ENCODE results near the gene TNPO3. TPM values are rescaled to one million over a fixed set of nuclear protein-coding genes. Genes with fewer than 3 reads are reported as not detected.

The TNPO3 gene
- total RNA-seq, 1 experiment from 2014 or later, result 59.2 TPM

DNA sequence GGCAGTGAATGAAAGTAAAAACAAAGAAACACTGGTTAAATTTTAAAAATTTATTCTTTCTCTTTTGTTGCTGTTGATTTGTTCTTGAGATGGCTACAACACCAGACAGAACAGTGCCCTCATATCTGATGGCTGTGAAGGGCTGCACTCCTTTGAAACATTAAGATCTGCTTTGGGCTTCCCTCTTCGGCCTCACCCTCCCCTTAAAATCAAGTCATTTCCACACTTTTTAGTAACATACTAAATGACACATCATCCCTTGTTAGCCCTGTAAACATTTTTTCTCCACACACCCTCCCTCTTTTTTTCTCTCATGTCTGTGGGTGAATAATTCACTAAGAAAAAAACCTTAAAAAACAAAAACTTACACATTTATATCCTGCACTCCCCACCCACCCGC lies 100.8 kb downstream of the TNPO3 start:
- ChIA-PET CTCF (no interaction called here), POLR2A (ENCODE audit: unreplicated experiment) (no interaction called here)
- H3K4me3 ChIP-seq, result no peak overlapping the region
- H3K4me1 ChIP-seq (replicated peaks; ENCODE audit: insufficient read depth), result no peaks in the 10 kb centered on the region
- no TSS peak for BruUV-seq (replicated peaks)
- H3K9me3 ChIP-seq (ENCODE audit: insufficient read depth, low read depth), result no peaks in the 10 kb centered on the region
- H3K4me2 ChIP-seq, result no peak overlapping the region
- no peaks in the 10 kb centered on the region; the same call in 1 of the 2 replicates for H3F3A ChIP-seq (ENCODE audit: insufficient read depth, low read depth)
- TF ChIP-seq CTCF (conservative IDR thresholded peaks at IDR 0.05) (no peak), EZH2 (IDR thresholded peaks at IDR 0.05; ENCODE audit: low read depth) (no peak)
- DNase-seq, result no peak
- no peaks in the 10 kb centered on the region for H3K27me3 ChIP-seq (ENCODE audit: insufficient read depth, low read depth)
- H3K79me2 ChIP-seq (ENCODE audit: low read depth), result no peaks in the 10 kb centered on the region
- peaks cover 42% of the 10 kb centered on the region for H3K36me3 ChIP-seq (ENCODE audit: low read depth)
- no peaks in the 10 kb centered on the region for H4K20me1 ChIP-seq (ENCODE audit: insufficient read depth)
- intact Hi-C loops (cut with micrococcal nuclease; ENCODE audit: unreplicated experiment), result no loop called here
- H3K27ac ChIP-seq, result no peak overlapping the region
- H3K9me2 ChIP-seq (ENCODE audit: insufficient read depth), result no peaks in the 10 kb centered on the region
- H2AFZ ChIP-seq, result no peak overlapping the region

GRCh38 chr7:128951296-128951695 lies 103.6 kb downstream of the TNPO3 start:
- Histone ChIP-seq H3K4me3 (no peak overlapping the region), H3K9me3 (ENCODE audit: insufficient read depth, low read depth) (no peaks in the 10 kb centered on the region), H3K79me2 (ENCODE audit: low read depth) (no peaks in the 10 kb centered on the region), H3K4me2 (no peak overlapping the region), H3K9me2 (ENCODE audit: insufficient read depth) (no peaks in the 10 kb centered on the region), H2AFZ (no peak overlapping the region), H4K20me1 (ENCODE audit: insufficient read depth) (no peaks in the 10 kb centered on the region), H3K4me1 (replicated peaks; ENCODE audit: insufficient read depth) (no peaks in the 10 kb centered on the region), H3K36me3 (ENCODE audit: low read depth) (peaks cover 24% of the 10 kb centered on the region), H3K27me3 (ENCODE audit: insufficient read depth, low read depth) (no peaks in the 10 kb centered on the region), H3K27ac (no peak overlapping the region), H3F3A (ENCODE audit: insufficient read depth, low read depth) (no peaks in the 10 kb centered on the region; the same call in 1 of the 2 replicates)
- no peak for TF ChIP-seq CTCF (conservative IDR thresholded peaks at IDR 0.05)
- TF ChIP-seq EZH2 (IDR thresholded peaks at IDR 0.05; ENCODE audit: low read depth), result no peak
- CTCF ChIA-PET, result interaction anchor here (0.6 kb wide), 1 partner anchor 223 kb away, joined by 5 read pairs; no protein-coding TSS in a partner anchor
- intact Hi-C loops (cut with micrococcal nuclease; ENCODE audit: unreplicated experiment), result no loop called here
- POLR2A ChIA-PET (ENCODE audit: unreplicated experiment), result no interaction called here
- no peak for DNase-seq
- BruUV-seq (replicated peaks), result no TSS peak

DNA sequence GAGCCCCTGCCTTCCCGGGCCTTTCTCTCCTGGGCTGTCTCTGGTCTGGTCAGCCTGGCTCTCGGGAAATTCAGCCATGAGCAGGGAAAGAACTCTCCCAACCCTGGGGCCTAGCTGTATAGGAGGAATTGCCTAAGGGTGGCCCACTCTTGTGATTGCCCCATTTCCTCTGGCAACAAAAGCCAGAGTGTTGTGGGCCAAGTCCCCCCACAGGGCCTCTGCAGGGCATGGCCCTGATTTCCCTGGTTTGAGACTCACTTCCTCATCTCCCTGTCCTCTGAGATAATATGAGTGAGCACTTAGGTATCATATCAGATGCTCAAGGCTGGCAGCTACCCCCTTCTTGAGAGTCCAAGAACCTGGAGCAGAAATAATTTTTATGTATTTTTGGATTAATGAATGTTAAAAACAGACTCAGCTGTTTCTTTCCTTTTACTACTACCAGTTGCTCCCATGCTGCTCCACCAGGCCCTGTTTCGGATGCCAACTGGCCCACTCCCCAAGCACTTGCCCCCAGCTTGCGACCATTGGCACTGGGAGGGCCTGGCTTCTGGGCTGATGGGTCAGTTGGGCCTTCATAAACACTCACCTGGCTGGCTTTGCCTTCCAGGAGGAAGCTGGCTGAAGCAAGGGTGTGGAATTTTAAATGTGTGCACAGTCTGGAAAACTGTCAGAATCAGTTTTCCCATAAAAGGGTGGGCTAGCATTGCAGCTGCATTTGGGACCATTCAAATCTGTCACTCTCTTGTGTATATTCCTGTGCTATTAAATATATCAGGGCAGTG lies 105.7 kb downstream of the TNPO3 start:
- intact Hi-C loops (cut with micrococcal nuclease; ENCODE audit: unreplicated experiment), result no loop called here
- Histone ChIP-seq H3K27ac (no peak overlapping the region), H4K20me1 (ENCODE audit: insufficient read depth) (no peaks in the 10 kb centered on the region), H3K4me2 (no peak overlapping the region), H3K27me3 (ENCODE audit: insufficient read depth, low read depth) (no peaks in the 10 kb centered on the region), H2AFZ (no peak overlapping the region), H3K4me3 (no peak overlapping the region), H3K79me2 (ENCODE audit: low read depth) (no peaks in the 10 kb centered on the region), H3K9me3 (ENCODE audit: insufficient read depth, low read depth) (no peaks in the 10 kb centered on the region), H3K4me1 (replicated peaks; ENCODE audit: insufficient read depth) (no peaks in the 10 kb centered on the region), H3K36me3 (ENCODE audit: low read depth) (peaks cover 15% of the 10 kb centered on the region), H3F3A (ENCODE audit: insufficient read depth, low read depth) (0 out of 2 replicates have a peak, but pooled peaks cover under 1% of the 10 kb centered on the region), H3K9me2 (ENCODE audit: insufficient read depth) (no peaks in the 10 kb centered on the region)
- ChIA-PET CTCF (interaction anchor here (0.6 to 0.8 kb wide), 2 partner anchors 9 to 22 kb away, joined by 3 read pairs; no protein-coding TSS in a partner anchor), POLR2A (ENCODE audit: unreplicated experiment) (no interaction called here)
- BruUV-seq (replicated peaks), result no TSS peak
- no peak for DNase-seq
- TF ChIP-seq EZH2 (IDR thresholded peaks at IDR 0.05; ENCODE audit: low read depth) (no peak), CTCF (conservative IDR thresholded peaks at IDR 0.05) (no peak)
